ENCODE results near the gene VPS13D. TPM values are rescaled to one million over a fixed set of nuclear protein-coding genes. Genes with fewer than 3 reads are reported as not detected.
A peak's percentile ranks its signal among the peaks of the same experiment; 100 is the strongest.

VPS13D gene
- total and polyA plus RNA-seq, 2 experiments from 2014 or later = 10.7 to 34.9 TPM

DNA sequence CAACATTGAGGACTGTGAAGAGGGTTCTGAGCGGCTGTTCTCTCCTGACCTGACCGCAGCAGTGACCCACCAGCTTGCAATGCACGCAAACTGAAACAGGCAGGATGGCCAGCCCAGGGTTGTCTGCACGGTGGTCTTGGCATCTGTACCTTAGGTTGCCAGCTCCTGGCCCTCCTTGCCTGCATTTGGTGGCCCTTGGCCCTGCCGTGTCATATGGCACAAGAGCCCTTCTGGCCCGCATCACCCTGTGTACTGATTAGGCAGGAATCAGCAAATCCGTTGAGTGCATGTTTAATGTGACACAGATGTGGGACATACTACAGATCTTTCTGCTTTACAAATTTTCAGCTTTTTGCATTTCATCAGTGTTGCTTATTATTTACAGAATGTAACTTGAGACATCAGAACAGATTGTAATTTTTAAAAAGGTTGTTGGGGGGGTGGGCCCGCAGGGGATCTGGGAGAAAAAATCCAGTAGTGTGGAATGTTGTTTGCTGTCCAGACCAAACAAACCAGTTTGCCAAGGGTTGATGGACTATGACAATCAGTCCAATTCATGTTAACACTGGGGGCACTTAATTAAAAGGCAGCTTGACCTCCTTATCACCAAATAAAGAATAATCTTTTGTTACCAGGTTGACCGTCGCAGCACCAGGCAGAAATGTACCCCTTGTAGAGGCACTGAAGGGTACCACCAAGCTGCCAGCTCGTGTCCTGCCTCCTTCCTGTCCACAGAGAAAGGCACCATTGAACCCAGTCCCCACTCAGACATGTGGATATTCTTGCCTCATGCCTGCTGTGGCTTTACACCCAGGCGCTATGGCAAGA lies 255.6 kb downstream of the VPS13D start:
- Mint-ChIP-seq H3K4me1 (peaks cover 2% of the 10 kb centered on the region; the same call in 1 of the 3 replicates), H3K27me3 (ENCODE audit: insufficient read depth, low read depth, poor library complexity) (peaks cover 10% of the 10 kb centered on the region), H3K9me3 (peaks cover 20% of the 10 kb centered on the region), H3K4me3 (no peak overlapping the region), H3K36me3 (ENCODE audit: low read depth) (peaks cover 17% of the 10 kb centered on the region), H3K27ac (peak overlapping the region; percentile 34; the same call in 1 of the 2 replicates)
- Histone ChIP-seq H3K4me2 (no peak overlapping the region), H3K4me1 (ENCODE audit: insufficient read depth) (no peaks in the 10 kb centered on the region), H3K4me3 (no peak overlapping the region), H3F3A (replicated peaks; ENCODE audit: low read depth) (no peaks in the 10 kb centered on the region), H4K20me1 (replicated peaks; ENCODE audit: insufficient read depth) (no peaks in the 10 kb centered on the region), H3K36me3 (ENCODE audit: insufficient read depth) (peaks cover 5% of the 10 kb centered on the region; the same call in 1 of the 2 replicates), H3K79me2 (replicated peaks; ENCODE audit: insufficient read depth) (no peaks in the 10 kb centered on the region), H3K9me2 (ENCODE audit: insufficient read depth) (no peaks in the 10 kb centered on the region), H2AFZ (no peak overlapping the region), H3K27me3 (ENCODE audit: insufficient read depth) (no peaks in the 10 kb centered on the region), H3K27ac (ENCODE audit: low read depth) (no peak overlapping the region)
- TF ChIP-seq EZH2 (IDR thresholded peaks at IDR 0.05; ENCODE audit: low read depth, unreplicated experiment) (no peak), ZNF331 (CRISPR knock-in tag; IDR thresholded peaks at IDR 0.05; ENCODE audit: low read depth) (no peak), CREB1 (CRISPR knock-in tag; IDR thresholded peaks at IDR 0.05; ENCODE audit: low read depth) (no peak), POLR2AphosphoS5 (IDR thresholded peaks at IDR 0.05; ENCODE audit: low read depth) (no peak), REST (IDR thresholded peaks at IDR 0.05; ENCODE audit: unreplicated experiment) (no peak), NANOG (IDR thresholded peaks at IDR 0.05; ENCODE audit: borderline replicate concordance) (no peak), ETS1 (IDR thresholded peaks at IDR 0.05) (no peak)
- TF ChIP-seq, protein P1, sequence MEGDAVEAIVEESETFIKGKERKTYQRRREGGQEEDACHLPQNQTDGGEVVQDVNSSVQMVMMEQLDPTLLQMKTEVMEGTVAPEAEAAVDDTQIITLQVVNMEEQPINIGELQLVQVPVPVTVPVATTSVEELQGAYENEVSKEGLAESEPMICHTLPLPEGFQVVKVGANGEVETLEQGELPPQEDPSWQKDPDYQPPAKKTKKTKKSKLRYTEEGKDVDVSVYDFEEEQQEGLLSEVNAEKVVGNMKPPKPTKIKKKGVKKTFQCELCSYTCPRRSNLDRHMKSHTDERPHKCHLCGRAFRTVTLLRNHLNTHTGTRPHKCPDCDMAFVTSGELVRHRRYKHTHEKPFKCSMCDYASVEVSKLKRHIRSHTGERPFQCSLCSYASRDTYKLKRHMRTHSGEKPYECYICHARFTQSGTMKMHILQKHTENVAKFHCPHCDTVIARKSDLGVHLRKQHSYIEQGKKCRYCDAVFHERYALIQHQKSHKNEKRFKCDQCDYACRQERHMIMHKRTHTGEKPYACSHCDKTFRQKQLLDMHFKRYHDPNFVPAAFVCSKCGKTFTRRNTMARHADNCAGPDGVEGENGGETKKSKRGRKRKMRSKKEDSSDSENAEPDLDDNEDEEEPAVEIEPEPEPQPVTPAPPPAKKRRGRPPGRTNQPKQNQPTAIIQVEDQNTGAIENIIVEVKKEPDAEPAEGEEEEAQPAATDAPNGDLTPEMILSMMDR (conservative IDR thresholded peaks at IDR 0.05; ENCODE audit: low read depth in 2 of 2) = no peak
- no peak for DNase-seq (ENCODE audit: low spot score)
- no peak for ATAC-seq

All from GM23338 (cell line).